ENCODE measurements around the gene C20orf96.
"Not testable (repeated sequence)": the region's sequence is repeated elsewhere in the genome, so short reads cannot be mapped to it uniquely, and the experiment has no call there.

The C20orf96 gene, protein sequence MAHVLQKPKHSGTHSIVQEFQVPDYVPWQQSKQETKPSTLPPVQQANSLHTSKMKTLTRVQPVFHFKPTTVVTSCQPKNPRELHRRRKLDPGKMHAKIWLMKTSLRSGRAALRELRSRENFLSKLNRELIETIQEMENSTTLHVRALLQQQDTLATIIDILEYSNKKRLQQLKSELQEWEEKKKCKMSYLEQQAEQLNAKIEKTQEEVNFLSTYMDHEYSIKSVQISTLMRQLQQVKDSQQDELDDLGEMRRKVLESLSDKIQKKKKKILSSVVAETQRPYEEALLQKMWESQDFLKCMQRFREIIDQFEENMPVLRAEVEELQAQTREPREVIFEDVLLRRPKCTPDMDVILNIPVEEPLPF

GRCh38 chr20:290084-290831 is at the start of gene C20orf96:
TSS of gene C20orf96 (minus strand) at chr20:290750. CDS start at chr20:290610, 140 bp downstream.
- peak within 1 kb of the TSS; percentile 93 for H3K4me3 ChIP-seq (ENCODE audit: low read depth, low read length)
- peak; percentile 42 for TF ChIP-seq CTCF (IDR thresholded peaks at IDR 0.05; ENCODE audit: insufficient read depth, low read depth, low read length, missing control alignments)
- peak; percentile 97 for DNase-seq (ENCODE audit: low read depth)

DNA sequence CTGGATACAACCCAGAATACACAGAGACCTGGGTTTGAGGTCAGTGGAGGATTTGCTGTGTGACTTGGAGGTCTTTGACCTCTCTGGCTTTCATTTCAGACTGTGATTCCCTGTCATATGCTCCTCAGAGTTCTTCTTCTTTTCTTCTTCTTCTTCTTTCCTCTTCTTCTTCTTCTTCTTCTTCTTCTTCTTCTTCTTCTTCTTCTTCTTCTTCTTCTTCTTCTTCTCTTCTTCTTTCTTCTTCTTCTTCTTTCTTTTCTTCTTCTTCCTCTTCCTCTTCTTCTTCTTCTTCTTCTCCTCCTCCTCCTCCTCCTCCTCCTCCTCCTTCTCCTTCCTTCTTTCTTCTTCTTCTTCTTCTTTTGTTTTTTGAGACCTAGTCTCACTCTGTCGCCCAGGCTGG is 45.5 kb upstream of the C20orf96 start:
- not testable (repeated sequence) for DNase-seq (ENCODE audit: low read depth); H3K4me3 ChIP-seq (ENCODE audit: low read depth, low read length)

GRCh38 chr20:334578-334977 is 44.0 kb upstream of the C20orf96 start:
- TF ChIP-seq CTCF (IDR thresholded peaks at IDR 0.05; ENCODE audit: insufficient read depth, low read depth, low read length, missing control alignments): no peak
- H3K4me3 ChIP-seq (ENCODE audit: low read depth, low read length): no peak overlapping the region
- DNase-seq (ENCODE audit: low read depth): no peak

GRCh38 chr20:330233-331149 is 39.9 kb upstream of the C20orf96 start:
- TF ChIP-seq CTCF (IDR thresholded peaks at IDR 0.05; ENCODE audit: insufficient read depth, low read depth, low read length, missing control alignments): peak; percentile 94
- no peak overlapping the region for H3K4me3 ChIP-seq (ENCODE audit: low read depth, low read length)
- peak; percentile 80 for DNase-seq (ENCODE audit: low read depth)

DNA sequence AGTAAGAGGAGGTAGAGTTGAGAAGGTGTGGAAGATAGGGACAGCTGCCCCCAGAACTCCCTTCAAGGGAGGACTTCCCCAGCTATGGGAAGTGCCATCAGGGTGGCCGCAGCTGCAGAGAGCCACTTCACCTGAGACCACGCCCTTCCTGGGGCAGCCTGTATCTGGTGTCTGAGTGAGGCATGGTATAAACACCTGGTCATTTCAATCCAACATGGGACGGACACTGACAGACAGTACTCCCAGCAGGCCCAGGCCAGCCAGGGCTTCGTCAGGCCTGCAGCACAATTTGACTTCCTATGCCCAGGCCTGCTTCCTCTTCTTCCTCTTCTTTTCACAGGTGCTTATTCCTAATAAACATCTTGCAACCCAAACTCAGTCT is 39.3 kb upstream of the C20orf96 start:
- DNase-seq (ENCODE audit: low read depth): no peak
- TF ChIP-seq CTCF (IDR thresholded peaks at IDR 0.05; ENCODE audit: insufficient read depth, low read depth, low read length, missing control alignments): no peak
- no peak overlapping the region for H3K4me3 ChIP-seq (ENCODE audit: low read depth, low read length)

DNA sequence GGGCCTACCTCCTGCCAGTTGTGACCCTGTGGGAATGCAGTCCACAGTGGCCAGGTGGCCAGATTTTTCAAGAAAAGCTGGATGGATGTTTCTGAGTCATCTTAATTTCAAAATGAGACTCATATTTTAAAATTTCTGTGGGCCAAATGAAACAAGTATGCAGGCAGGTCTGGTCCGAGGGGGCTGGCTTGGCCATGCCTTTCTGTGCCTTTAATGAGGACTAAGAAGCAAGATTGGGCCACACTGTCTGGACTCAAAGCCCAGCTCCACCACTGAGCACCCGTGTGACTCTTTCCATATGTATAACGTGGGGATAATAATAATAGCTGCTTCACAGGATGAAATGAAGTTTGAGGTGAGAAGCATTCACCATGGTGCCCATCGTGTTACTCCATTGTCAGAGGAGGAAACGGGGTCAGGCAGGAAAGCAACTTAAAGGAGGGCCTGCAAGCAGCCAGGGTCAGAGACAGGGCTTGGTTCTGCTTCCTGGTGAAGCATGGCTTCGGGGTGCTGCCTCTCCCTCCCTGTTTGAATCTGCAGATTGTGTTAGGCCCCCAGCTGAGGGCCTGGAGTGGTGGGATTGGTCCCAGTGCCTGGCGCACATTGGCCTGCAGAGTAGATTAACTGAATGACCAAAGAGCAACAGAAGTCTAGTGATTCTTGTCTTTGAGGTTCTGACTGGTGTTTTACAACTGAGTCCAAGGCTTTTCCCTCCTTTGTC is 38.6 kb upstream of the C20orf96 start:
- no peak for DNase-seq (ENCODE audit: low read depth)
- TF ChIP-seq CTCF (IDR thresholded peaks at IDR 0.05; ENCODE audit: insufficient read depth, low read depth, low read length, missing control alignments): no peak
- H3K4me3 ChIP-seq (ENCODE audit: low read depth, low read length): no peak overlapping the region
